NCI-H2227 (cell line): ENCODE data around the gene MINDY3.
A peak's percentile ranks its signal among the peaks of the same experiment; 100 is the strongest.
"Not testable (repeated sequence)": the region's sequence is repeated elsewhere in the genome, so short reads cannot be mapped to it uniquely, and the experiment has no call there.

Experiments
- DNase-seq: peaks from one replicate; lab custom pipeline; 2025; ENCODE audit not compliant: unreplicated experiment; lab: John Stamatoyannopoulos, UW

The MINDY3 gene

DNA sequence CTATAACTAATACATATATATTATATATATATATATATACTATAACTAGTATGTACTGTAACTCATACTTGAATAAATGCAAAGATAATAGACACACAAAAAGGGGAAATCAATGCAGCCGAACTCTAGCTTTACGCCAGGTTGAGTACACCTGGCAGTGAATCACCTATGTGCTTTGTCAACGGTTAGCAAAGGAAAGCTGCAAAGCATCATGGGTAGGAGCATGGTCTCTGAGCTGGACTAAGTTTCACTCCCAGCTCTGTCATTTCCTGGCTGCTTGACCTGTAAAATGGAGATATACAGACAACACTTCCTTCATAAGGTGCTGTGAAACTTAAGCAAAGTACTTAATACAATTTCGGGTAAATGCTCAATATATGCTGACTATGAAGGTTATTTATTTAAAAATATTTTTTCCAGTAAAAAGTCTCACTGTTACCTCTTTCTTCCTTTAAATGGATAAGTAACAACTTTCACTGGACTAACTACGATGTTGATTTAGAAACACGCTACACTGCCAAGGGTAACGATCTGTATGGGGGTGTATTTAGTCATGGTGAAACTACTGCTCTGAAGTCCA is 78.8 kb downstream of the MINDY3 start:
- no peak for DNase-seq

DNA sequence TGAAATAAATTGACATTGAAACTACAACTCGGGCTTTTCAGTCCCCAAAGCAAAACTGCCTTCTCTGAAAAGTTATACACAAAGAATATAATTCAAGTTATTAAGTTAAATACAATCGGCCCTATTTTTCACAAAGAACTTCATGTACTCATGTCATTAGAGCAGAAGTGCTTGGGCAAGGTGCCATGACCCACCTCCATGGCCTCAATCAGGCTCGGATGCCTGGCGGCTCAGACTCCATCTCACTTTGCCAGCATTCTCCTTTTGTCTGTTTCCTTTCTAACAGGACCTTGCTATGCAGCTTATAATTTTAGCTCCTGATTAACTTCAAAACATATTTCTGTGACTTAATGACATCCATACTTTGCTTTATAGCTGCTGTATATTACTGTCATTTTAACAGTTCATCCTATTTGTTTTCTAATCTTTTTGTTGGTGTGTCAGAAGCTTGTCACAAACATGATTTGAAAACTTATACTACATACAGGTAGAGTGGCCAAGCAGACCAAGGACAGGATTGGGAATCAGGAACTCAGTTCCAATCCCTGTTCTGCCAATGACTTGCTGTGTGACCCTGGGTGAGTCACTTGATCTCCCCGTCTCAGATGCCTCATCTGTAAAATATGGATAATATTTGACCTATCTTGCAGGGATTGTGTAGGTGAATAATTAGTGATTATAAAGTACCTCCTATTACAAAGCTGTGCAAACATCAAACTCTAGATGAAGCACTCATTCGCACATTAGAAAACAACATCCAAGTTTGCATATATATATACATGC is 79.8 kb downstream of the MINDY3 start:
- no peak for DNase-seq

- DNase-seq: no peak
These were observed 84.8 kb downstream of the MINDY3 start for GRCh38 chr10:15775513-15775912.

GRCh38 chr10:15774534-15774933 is 85.8 kb downstream of the MINDY3 start:
- not testable (repeated sequence) for DNase-seq

GRCh38 chr10:15764892-15765454 is 95.3 kb downstream of the MINDY3 start:
- DNase-seq: no peak

- DNase-seq: no peak
These were observed 97.3 kb downstream of the MINDY3 start for GRCh38 chr10:15763006-15763405.

DNA sequence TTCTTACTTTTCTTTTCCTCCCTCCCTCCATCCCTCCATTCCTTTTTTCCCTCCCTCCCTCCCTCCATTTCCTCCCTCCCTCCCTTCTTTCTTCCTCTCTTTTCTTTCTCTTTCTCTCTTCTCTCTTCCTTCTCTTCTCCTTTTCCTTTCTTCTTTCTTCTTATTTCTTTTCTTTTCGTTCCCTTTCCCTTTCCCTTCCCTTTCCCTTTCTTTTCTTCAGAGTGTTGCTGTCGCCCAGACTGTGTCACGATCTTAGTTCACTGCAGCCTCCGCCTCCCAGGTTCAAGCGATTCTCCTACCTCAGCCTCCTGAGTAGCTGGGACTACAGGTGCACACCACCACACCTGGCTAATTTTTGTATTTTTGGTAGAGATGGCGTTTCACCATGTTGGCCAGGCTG is 98.1 kb downstream of the MINDY3 start:
- DNase-seq: not testable (repeated sequence)

- not testable (repeated sequence) for DNase-seq
These were observed 99.1 kb downstream of the MINDY3 start for GRCh38 chr10:15761224-15761623.

- no peak for DNase-seq
These were observed 99.6 kb downstream of the MINDY3 start for GRCh38 chr10:15760681-15761080.

- no peak for DNase-seq
These were observed 101.0 kb downstream of the MINDY3 start for GRCh38 chr10:15759265-15759664.

- no peak for DNase-seq
These were observed 101.7 kb downstream of the MINDY3 start for GRCh38 chr10:15758618-15759017.

- no peak for DNase-seq
These were observed 105.4 kb downstream of the MINDY3 start for GRCh38 chr10:15754937-15755336.

- DNase-seq: no peak
These were observed 109.3 kb downstream of the MINDY3 start for GRCh38 chr10:15751046-15751445.

DNA sequence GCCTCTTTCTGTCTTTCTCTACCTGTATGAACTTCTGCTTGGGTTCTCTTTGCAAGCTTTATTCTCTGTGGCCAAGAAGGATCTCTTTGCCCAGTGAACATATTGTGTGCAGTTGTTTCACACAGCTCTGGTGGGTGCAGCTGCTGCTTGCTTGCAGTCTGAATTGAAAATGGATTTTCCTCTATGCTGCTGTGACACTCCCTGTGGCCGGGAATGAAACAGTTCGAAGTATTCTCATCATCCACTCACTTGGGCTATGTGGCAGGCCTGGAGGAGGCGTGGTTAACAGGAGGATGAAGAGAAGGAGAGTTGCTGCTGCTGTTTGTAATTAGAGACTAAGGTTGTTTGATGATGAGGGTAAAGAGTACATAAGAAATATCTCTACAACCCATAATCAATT is 112.2 kb downstream of the MINDY3 start:
- DNase-seq: no peak

GRCh38 chr10:15747632-15748031 is 112.7 kb downstream of the MINDY3 start:
- no peak for DNase-seq

DNA sequence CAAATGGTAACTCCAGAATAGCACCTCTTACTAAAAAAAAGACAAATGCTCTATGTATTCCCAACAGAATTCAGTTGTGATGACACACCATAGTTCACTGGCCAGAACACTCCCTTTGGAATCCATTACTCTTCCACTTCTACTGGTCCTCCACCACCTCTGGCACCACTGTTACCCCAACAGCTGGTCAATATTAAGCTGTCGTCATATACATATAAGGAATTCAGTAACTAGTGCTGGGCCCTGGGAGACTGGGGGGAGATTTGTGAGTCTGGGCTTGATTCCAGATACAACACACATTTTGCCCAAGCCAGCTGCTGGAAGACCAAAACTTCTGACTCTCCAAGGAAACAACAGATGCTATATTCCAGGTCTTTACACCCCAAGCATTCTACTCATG is 114.6 kb downstream of the MINDY3 start:
- no peak for DNase-seq

DNA sequence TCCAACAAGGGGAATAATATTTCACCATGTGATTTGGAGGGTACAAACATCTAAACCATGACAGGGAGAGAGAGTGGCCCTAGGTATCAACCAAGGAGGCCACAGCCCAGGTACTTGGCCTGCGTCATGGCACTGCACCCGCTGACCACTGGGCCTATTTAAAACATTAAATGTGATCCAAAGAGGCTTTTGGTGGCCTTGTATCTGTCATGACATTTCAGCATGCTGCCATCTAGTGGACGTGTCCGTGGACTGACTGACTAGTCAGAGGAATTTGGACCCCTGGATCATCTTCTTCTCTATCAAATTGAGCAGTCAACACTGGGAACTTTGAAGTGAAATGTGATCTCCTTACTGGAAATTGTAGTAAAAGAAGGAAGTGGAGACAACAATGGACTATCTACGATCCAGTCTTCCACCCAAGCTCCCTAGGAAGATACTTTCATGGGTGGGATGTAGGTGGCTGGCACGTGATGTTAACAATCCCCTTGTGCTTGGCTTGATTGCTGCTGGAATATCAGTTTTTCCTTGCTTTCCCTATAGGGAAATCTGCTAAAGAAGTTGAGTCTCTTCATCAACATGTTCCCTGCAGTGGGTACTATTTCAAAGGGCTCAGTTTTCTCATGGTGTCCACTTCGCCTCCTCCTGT is 116.0 kb downstream of the MINDY3 start:
- DNase-seq: peak; percentile 25

GRCh38 chr10:15743443-15743842 is 116.9 kb downstream of the MINDY3 start:
- no peak for DNase-seq

DNA sequence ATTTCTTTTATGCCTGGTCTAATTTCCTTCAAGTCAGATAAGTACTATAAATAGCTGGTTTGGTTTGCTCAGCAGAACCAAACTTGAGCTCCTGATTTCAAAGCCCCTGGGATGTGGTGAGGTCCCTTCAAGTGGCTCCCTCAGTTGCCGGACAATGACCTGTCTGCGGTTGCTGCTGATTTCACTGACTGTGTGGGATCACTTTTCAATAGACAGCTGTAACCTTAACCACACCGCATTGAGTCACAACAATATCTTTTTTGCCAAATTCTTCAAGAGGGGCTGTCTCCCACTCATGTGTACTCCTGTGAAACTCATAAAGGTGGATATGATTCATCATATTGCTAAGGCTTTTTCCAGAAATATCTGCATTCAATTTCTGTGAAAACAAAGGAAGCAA is 117.5 kb downstream of the MINDY3 start:
- no peak for DNase-seq

GRCh38 chr10:15742102-15742501 is 118.2 kb downstream of the MINDY3 start:
- DNase-seq: no peak

GRCh38 chr10:15741581-15741980 is 118.7 kb downstream of the MINDY3 start:
- DNase-seq: no peak

- no peak for DNase-seq
These were observed 120.0 kb downstream of the MINDY3 start for GRCh38 chr10:15740261-15740660.
